ENCODE data around the gene NRP1. TPM values are rescaled to one million over a fixed set of nuclear protein-coding genes. Genes with fewer than 3 reads are reported as not detected.

Gene NRP1
- total RNA-seq, 1 donor from 2014 or later = 91.9 TPM

DNA sequence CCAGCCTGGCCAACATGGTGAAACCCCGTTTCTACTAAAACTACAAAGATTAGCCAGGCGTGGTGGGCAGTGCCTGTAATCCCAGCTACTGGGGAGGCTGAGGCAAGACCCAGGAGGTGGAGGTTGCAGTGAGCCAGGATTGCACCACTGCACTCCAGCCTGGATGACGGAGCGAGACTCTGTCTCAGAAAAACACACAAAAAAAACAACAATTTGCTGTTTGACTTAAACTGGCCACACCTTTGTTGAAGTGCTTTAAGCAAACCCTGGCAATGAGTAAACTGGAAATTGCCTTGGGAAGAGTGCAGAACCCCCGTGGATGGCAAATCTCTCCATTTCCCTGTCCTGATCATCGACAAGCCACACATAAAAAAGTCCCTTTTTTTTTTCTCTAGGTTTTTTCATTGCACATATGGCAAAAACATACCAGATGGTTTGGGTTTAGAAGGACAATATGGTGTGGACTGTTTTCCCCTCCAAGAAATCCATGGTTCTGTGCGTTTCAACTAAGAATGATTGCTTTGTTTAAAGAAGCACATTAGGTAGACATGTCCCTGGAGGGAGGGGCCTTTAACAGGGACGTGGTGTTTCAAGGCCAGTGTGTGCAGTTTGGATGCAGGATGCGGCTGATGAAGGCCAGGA is 76.9 kb downstream of the NRP1 start:
- DNase-seq = no peak

- DNase-seq = no peak
These were observed 78.0 kb downstream of the NRP1 start for GRCh38 chr10:33256458-33256857.

GRCh38 chr10:33254556-33255160 is 79.8 kb downstream of the NRP1 start:
- no peak for DNase-seq

DNA sequence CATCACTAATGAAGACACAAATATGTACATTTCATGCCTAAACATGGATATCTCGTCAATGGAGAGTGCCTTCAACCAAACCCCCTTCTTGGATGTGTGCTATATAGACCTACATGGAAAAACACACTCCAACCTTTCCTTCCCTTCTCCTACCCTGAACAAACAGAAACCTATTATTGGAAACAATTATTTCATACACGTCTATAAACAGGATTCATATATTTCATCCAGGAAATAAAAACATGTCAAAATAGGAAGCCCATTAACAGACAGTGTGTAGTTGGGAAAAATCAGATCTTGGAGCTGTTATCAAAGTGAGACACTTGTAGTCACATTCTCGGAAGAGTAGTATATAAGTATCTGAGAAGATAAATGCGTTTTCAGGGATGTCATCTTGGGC is 81.1 kb downstream of the NRP1 start:
- DNase-seq = no peak

GRCh38 chr10:33252794-33253203 is 81.7 kb downstream of the NRP1 start:
- DNase-seq = no peak

DNA sequence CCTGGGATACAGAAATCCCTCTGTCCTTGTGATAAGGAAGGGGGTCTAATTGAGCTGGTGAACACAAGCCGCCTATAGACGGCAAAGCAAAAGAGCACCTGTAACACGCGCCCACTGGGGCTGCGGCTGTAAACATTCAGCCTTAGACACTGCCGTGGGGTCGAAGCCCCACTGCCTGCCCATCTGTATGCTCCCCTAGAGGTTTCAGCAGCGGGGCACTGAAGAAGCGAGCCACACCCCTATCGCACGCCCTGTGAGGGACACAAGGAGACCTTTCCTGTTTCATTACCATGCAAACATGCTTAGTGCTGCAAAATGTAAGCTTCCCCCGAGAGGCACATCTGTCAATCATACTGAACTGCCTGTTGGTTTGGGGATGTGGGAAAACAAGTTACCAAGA is 82.1 kb downstream of the NRP1 start:
- DNase-seq = no peak

GRCh38 chr10:33249659-33250345 is 84.7 kb downstream of the NRP1 start:
- DNase-seq = no peak

GRCh38 chr10:33249137-33249536 is 85.3 kb downstream of the NRP1 start:
- DNase-seq = no peak

DNA sequence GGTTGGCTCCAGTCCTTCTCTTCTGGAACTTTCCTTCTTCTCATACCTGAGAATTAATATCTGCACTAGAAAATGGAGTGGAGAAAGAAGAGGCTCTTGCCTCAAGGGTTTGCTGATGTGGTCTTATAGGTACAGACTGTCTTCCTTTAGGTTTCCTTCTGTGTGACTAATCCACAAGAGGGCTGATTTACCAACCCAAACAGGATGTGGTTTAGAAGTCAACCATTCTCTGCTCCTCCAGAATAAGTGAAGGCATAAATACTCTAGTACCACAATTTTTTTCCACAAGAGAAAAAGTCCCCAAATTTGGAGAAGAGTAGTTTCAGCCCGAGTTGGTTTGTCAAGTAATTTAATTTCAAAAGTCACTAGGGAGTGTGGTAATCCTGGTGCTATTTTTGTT is 85.8 kb downstream of the NRP1 start:
- no peak for DNase-seq

DNA sequence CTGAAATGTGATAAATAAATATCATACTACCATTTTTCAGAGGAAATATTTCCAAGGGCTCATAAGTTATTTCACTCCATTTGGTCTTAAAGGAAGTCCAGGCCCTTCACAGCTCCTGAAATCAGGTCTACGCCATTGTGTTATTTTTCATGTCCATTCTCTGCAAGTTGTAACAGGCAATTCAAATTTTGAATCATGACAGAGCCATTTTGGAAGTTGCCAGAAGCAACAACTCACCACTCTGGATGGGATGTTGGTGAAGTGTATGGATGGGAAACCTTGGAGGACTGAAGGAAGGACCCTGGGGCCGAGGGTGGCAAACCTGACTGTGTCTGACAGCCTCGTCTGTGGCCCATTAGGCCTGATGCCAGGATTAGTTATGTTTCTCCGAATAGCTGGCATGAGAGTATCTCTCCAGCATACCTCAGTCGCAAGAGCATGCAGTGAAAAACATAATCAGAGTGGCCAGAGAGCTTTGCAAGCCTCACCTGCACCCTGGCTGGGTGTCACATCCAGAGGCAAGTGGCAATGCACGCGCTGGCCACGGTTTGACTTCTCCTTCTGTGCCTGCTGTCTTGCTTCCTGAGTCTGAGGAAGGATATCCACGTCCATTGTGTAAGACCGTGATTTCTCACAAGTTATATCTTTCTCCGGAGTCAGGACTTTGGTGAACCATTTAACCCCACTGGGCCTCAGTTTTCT is 87.1 kb downstream of the NRP1 start:
- no peak for DNase-seq

- DNase-seq = no peak
These were observed 89.1 kb downstream of the NRP1 start for GRCh38 chr10:33245343-33245742.

GRCh38 chr10:33244354-33244967 is 90.0 kb downstream of the NRP1 start:
- DNase-seq = no peak

GRCh38 chr10:33243703-33244102 is 90.8 kb downstream of the NRP1 start:
- no peak for DNase-seq

GRCh38 chr10:33242931-33243330 is 91.5 kb downstream of the NRP1 start:
- no peak for DNase-seq

- no peak for DNase-seq
These were observed 93.1 kb downstream of the NRP1 start for GRCh38 chr10:33241351-33241750.

- DNase-seq = no peak
These were observed 93.5 kb downstream of the NRP1 start for GRCh38 chr10:33240931-33241330.

- no peak for DNase-seq
These were observed 94.2 kb downstream of the NRP1 start for GRCh38 chr10:33240258-33240657.

DNA sequence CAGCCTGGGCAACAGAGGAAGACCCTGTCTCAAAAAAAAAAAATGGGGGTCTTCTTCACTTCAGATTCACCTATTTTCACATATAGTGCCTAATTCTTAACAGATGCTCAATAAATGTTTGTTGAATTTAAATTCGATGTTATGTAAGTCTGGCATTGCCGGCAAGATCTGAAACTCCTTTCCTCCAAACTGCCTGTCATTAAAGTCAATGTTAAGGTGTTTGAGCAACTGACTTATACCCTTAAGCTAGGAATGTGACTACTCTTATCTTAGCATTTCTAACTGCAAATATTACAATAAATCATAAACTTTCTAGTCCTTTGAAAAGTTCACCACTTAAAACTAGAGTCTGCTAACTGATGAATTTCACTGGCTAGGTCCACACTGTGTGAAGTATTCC is 95.2 kb downstream of the NRP1 start:
- no peak for DNase-seq

- DNase-seq = no peak
These were observed 95.8 kb downstream of the NRP1 start for GRCh38 chr10:33238643-33239042.

- DNase-seq = no peak
These were observed 96.5 kb downstream of the NRP1 start for GRCh38 chr10:33237736-33238624.

DNA sequence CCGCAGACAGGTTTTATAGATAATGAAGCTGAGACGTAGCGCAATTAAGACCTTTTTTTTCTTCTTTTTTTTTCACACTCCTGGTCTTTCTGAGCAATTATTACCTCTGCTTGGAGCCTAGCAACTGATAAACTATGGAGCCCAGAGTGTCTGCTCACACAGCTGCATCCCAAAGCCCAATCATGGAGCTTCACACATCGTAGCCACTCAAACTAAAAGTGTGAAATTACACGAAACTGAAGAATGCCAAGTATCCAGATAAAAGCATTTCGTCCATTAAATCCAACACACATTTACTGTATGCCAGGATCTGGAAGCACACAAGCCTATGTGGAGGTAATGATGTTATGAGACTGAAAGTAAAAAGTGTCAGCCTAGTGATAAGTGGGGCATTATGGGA is 97.6 kb downstream of the NRP1 start:
- no peak for DNase-seq

GRCh38 chr10:33235951-33236350 is 98.5 kb downstream of the NRP1 start:
- no peak for DNase-seq

All from occipital lobe (tissue), 2 donors.